BLaER1 treated with 17β-estradiol and CSF1 and Interleukin-3, amounts not matched to agents 10 nM and 100 nM (cell line): ENCODE data around the gene ZRANB1.
A peak's percentile ranks its signal among the peaks of the same experiment; 100 is the strongest.
"Not testable (repeated sequence)": the region's sequence is repeated elsewhere in the genome, so short reads cannot be mapped to it uniquely, and the experiment has no call there.

Experiments
- H3K27ac ChIP-seq, 11 experiments: shearing (Covaris generic); formaldehyde crosslinking; 2 replicates each; pipeline ENCODE4 v1.8.1; 2022
- H3K27me3 ChIP-seq, 11 experiments: shearing (Covaris generic); formaldehyde crosslinking; 2 replicates each; pipeline ENCODE4 v1.8.1; 2022
- H3K36me3 ChIP-seq, 11 experiments: shearing (Covaris generic); formaldehyde crosslinking; 2 replicates each; pipeline ENCODE4 v1.8.1; 2022
- H3K4me1 ChIP-seq, 10 experiments: shearing (Covaris generic); formaldehyde crosslinking; 2 replicates each; pipeline ENCODE4 v1.8.1; 2022
- H3K4me2 ChIP-seq, 11 experiments: shearing (Covaris generic); formaldehyde crosslinking; 2 replicates each; pipeline ENCODE4 v1.8.1; 2022
- H3K4me3 ChIP-seq, 10 experiments: shearing (Covaris generic); formaldehyde crosslinking; 2 replicates each; pipeline ENCODE4 v1.8.1; 2022
- H3K9ac ChIP-seq, 11 experiments: shearing (Covaris generic); formaldehyde crosslinking; 2 replicates each; pipeline ENCODE4 v1.8.1; 2022
- H3K9me3 ChIP-seq, 11 experiments: shearing (Covaris generic); formaldehyde crosslinking; replicated peaks in 1 of 11; 2 replicates each; pipeline ENCODE4 v1.8.1; 2022
- H4K20me1 ChIP-seq, 11 experiments: shearing (Covaris generic); formaldehyde crosslinking; 2 replicates each; pipeline ENCODE4 v1.8.1; 2022
- Cebpa-rat ChIP-seq, 11 experiments: shearing (Covaris generic); IDR thresholded peaks; 2 replicates each; pipeline ENCODE4 v1.8.1; 2022

Gene ZRANB1

GRCh38 chr10:124977648-124978375 is 35.9 kb downstream of the ZRANB1 start:
- peaks cover 0 to 36% (median 4%) of the 10 kb centered on the region in 10 experiments; a peak in 9 of 20 replicates for H3K4me1 ChIP-seq
- no peak overlapping the region for H3K9ac ChIP-seq
- H3K36me3 ChIP-seq = peaks cover 68 to 100% (median 92%) of the 10 kb centered on the region in 11 experiments
- H3K27ac ChIP-seq = no peak overlapping the region
- TF ChIP-seq Cebpa-rat (IDR thresholded peaks at IDR 0.05) = no peak
- no peak overlapping the region for H3K4me3 ChIP-seq
- H3K4me2 ChIP-seq = no peak overlapping the region
- peaks cover 25 to 97% (median 67%) of the 10 kb centered on the region in 11 experiments; a peak in 19 of 22 replicates for H4K20me1 ChIP-seq
- no peaks in the 10 kb centered on the region for H3K27me3 ChIP-seq
- no peaks in the 10 kb centered on the region for H3K9me3 ChIP-seq

DNA sequence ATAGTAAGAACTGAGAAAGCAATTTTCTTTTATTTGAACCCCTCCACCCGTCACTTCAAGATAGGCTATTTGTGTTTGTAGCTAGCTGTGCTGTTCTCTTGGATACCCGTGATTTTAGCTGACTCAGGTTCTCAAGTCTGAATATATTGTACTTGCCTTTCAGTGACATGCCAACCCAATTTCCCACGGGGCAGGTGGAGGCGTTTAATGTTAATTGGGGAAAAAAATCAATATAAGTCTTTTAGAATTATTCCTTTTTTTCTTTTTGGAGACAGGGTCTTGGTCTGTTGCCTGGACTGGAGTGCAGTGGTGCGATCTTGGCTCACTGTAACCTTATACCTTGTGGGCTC is 36.4 kb downstream of the ZRANB1 start:
- peaks cover 21 to 97% (median 68%) of the 10 kb centered on the region in 11 experiments; a peak in 19 of 22 replicates for H4K20me1 ChIP-seq
- no peak overlapping the region for H3K4me3 ChIP-seq
- H3K4me1 ChIP-seq = peaks cover 0 to 39% (median 5%) of the 10 kb centered on the region in 10 experiments; a peak in 10 of 20 replicates

GRCh38 chr10:124983321-124983720 is 41.4 kb downstream of the ZRANB1 start:
- Histone ChIP-seq H3K4me2 (peak overlapping the region in 3 of 11 experiments; percentile 18 to 46 (median 43); a peak in 4 of 22 replicates), H3K9ac (no peak overlapping the region), H3K9me3 (no peaks in the 10 kb centered on the region), H3K36me3 (peaks cover 79 to 100% (median 93%) of the 10 kb centered on the region in 11 experiments), H3K4me1 (peaks cover 0 to 15% (median 9%) of the 10 kb centered on the region in 10 experiments; a peak in 11 of 20 replicates), H3K27me3 (no peaks in the 10 kb centered on the region), H3K27ac (no peak overlapping the region), H3K4me3 (no peak overlapping the region), H4K20me1 (peaks cover 17 to 99% (median 73%) of the 10 kb centered on the region in 11 experiments; a peak in 20 of 22 replicates)
- TF ChIP-seq Cebpa-rat (IDR thresholded peaks at IDR 0.05) = no peak

More for the DNA sequence above, 36.4 kb downstream of the ZRANB1 start:
- peaks cover 69 to 100% (median 92%) of the 10 kb centered on the region in 11 experiments for H3K36me3 ChIP-seq
- H3K27me3 ChIP-seq = no peaks in the 10 kb centered on the region
- no peak for TF ChIP-seq Cebpa-rat (IDR thresholded peaks at IDR 0.05)
- no peak overlapping the region for H3K27ac ChIP-seq
- no peak overlapping the region for H3K9ac ChIP-seq
- no peaks in the 10 kb centered on the region for H3K9me3 ChIP-seq
- H3K4me2 ChIP-seq = no peak overlapping the region

GRCh38 chr10:124984376-124984775 is 42.5 kb downstream of the ZRANB1 start:
- Histone ChIP-seq H3K27me3 (no peaks in the 10 kb centered on the region), H3K4me1 (peaks cover 8 to 15% (median 12%) of the 10 kb centered on the region in 10 experiments), H3K4me3 (no peak overlapping the region), H3K9ac (no peak overlapping the region), H3K9me3 (no peaks in the 10 kb centered on the region), H3K36me3 (peaks cover 70 to 99% (median 91%) of the 10 kb centered on the region in 11 experiments), H3K4me2 (peak overlapping the region in 1 of 11 experiments; percentile 46; a peak in 2 of 22 replicates), H3K27ac (no peak overlapping the region), H4K20me1 (peaks cover 7 to 95% (median 64%) of the 10 kb centered on the region in 11 experiments; a peak in 20 of 22 replicates)
- no peak for TF ChIP-seq Cebpa-rat (IDR thresholded peaks at IDR 0.05)

GRCh38 chr10:124985162-124985561 is 43.2 kb downstream of the ZRANB1 start:
- no peak overlapping the region for H3K4me3 ChIP-seq
- H4K20me1 ChIP-seq = peaks cover 5 to 95% (median 68%) of the 10 kb centered on the region in 11 experiments; a peak in 19 of 22 replicates
- H3K36me3 ChIP-seq = peaks cover 78 to 99% (median 95%) of the 10 kb centered on the region in 11 experiments
- no peaks in the 10 kb centered on the region for H3K27me3 ChIP-seq
- H3K4me2 ChIP-seq = no peak overlapping the region
- H3K27ac ChIP-seq = no peak overlapping the region
- no peak for TF ChIP-seq Cebpa-rat (IDR thresholded peaks at IDR 0.05)
- H3K4me1 ChIP-seq = peaks cover 16 to 23% (median 19%) of the 10 kb centered on the region in 10 experiments
- no peaks in the 10 kb centered on the region for H3K9me3 ChIP-seq
- no peak overlapping the region for H3K9ac ChIP-seq

- Histone ChIP-seq H3K36me3 (peaks cover 87 to 99% (median 95%) of the 10 kb centered on the region in 11 experiments), H3K27me3 (no peaks in the 10 kb centered on the region)
- TF ChIP-seq Cebpa-rat (IDR thresholded peaks at IDR 0.05) = no peak
Observed at GRCh38 chr10:124987788-124988187, 45.9 kb downstream of the ZRANB1 start.

DNA sequence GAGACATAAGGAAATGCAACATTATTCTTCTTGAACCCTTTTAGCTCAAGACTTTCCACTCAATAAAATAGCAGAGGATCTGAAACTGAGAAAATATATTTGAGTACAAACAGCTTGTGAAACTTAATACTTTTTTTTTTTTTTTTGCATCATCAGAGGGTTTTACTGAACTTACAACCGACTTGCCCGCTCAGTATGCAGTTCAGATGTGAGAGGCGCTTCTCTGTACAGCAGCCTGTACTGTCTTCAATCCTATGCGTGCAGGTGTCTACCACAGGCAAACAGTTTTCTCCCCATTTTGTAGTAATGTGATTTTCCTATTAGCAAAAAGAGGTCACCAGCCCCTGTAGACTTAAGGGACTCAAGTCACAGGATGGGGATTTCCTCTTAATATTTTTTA is 46.8 kb downstream of the ZRANB1 start:
- H3K27ac ChIP-seq = not testable (repeated sequence)

More at GRCh38 chr10:124987788-124988187, 45.9 kb downstream of the ZRANB1 start:
- Histone ChIP-seq H3K4me1 (peaks cover 28 to 33% (median 31%) of the 10 kb centered on the region in 10 experiments), H4K20me1 (peaks cover 5 to 95% (median 74%) of the 10 kb centered on the region in 11 experiments; a peak in 21 of 22 replicates), H3K4me2 (no peak overlapping the region), H3K9me3 (no peaks in the 10 kb centered on the region), H3K9ac (no peak overlapping the region), H3K27ac (no peak overlapping the region), H3K4me3 (no peak overlapping the region)

GRCh38 chr10:124989526-124989925 is 47.6 kb downstream of the ZRANB1 start:
- Histone ChIP-seq H3K27ac (peak overlapping the region in 4 of 11 experiments; percentile 10 to 40 (median 28); a peak in 2 of 22 replicates), H3K4me2 (peak overlapping the region in 9 of 11 experiments; percentile 17 to 61 (median 49); a peak in 16 of 22 replicates), H3K36me3 (peaks cover 89 to 99% (median 95%) of the 10 kb centered on the region in 11 experiments), H3K4me3 (no peak overlapping the region), H3K9ac (no peak overlapping the region; a peak in 1 of 22 replicates), H3K27me3 (no peaks in the 10 kb centered on the region), H3K4me1 (peaks cover 17 to 29% (median 22%) of the 10 kb centered on the region in 10 experiments), H4K20me1 (peaks cover 19 to 95% (median 75%) of the 10 kb centered on the region in 11 experiments; a peak in 21 of 22 replicates), H3K9me3 (no peaks in the 10 kb centered on the region)
- no peak for TF ChIP-seq Cebpa-rat (IDR thresholded peaks at IDR 0.05)

More for the DNA sequence above, 46.8 kb downstream of the ZRANB1 start:
- not testable (repeated sequence) for H3K27me3 ChIP-seq, H3K9ac ChIP-seq, H3K9me3 ChIP-seq, H3K4me3 ChIP-seq
- Histone ChIP-seq H4K20me1 (peaks cover 13 to 95% (median 74%) of the 10 kb centered on the region in 11 experiments; a peak in 21 of 22 replicates), H3K36me3 (peaks cover 87 to 99% (median 95%) of the 10 kb centered on the region in 11 experiments), H3K4me2 (peak overlapping the region in 4 of 11 experiments; percentile 7 to 54 (median 16); a peak in 5 of 22 replicates), H3K4me1 (peaks cover 23 to 29% (median 25%) of the 10 kb centered on the region in 10 experiments)
